GM06990 (cell line): Measurements from ENCODE around the gene TMEM144.

Experiments used
- DNase-seq: peaks from one replicate; pipeline ENCODE4 v3.0.0-alpha.2; 2011; ENCODE audit not compliant: insufficient read length; ENCODE audit errors: extremely low read depth
- H3K27me3 ChIP-seq: replicated peaks from 2 replicates; pipeline ENCODE4 v1.6.0; 2011; ENCODE audit warnings: low read length; ENCODE audit not compliant: control insufficient read depth, insufficient read depth
- H3K36me3 ChIP-seq: 2 replicates; pipeline ENCODE4 v1.5.1; 2011; ENCODE audit warnings: low read length; ENCODE audit not compliant: control insufficient read depth, insufficient read depth
- H3K4me3 ChIP-seq: replicated peaks from 2 replicates; pipeline ENCODE4 v1.5.1; 2011; ENCODE audit warnings: low read depth, mild to moderate bottlenecking, control low read depth, low read length
- TF ChIP-seq, protein P1 (sequence below): IDR thresholded peaks from 2 replicates; pipeline ENCODE4 v1.5.1; 2011; ENCODE audit warnings: low read length, control low read depth, mild to moderate bottlenecking, inconsistent platforms; ENCODE audit not compliant: insufficient read depth, poor library complexity, severe bottlenecking

TMEM144 gene

DNA sequence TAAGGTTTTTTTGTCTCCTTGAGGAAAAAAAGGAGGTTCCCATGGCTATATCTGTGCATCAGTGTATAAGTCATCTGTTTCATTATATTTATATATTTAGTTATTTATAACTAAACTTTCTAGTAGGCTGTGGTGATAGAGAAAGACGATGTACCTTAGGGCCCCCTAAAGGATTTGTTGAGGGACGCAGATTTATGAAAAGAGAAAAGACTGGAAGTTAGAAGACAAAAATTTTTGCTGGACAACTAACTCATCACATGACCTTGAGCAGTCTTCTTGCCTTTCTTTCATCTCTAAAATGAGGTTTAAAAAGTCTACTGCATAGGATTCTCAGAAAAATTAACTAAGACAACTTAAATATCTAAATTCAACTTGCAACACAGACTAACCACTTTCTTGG, 43.6 kb upstream of the TMEM144 start:
- no peak for DNase-seq
- TF ChIP-seq, protein P1, sequence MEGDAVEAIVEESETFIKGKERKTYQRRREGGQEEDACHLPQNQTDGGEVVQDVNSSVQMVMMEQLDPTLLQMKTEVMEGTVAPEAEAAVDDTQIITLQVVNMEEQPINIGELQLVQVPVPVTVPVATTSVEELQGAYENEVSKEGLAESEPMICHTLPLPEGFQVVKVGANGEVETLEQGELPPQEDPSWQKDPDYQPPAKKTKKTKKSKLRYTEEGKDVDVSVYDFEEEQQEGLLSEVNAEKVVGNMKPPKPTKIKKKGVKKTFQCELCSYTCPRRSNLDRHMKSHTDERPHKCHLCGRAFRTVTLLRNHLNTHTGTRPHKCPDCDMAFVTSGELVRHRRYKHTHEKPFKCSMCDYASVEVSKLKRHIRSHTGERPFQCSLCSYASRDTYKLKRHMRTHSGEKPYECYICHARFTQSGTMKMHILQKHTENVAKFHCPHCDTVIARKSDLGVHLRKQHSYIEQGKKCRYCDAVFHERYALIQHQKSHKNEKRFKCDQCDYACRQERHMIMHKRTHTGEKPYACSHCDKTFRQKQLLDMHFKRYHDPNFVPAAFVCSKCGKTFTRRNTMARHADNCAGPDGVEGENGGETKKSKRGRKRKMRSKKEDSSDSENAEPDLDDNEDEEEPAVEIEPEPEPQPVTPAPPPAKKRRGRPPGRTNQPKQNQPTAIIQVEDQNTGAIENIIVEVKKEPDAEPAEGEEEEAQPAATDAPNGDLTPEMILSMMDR = no peak
- H3K36me3 ChIP-seq = no peaks in the 10 kb centered on the region
- H3K4me3 ChIP-seq = no peak overlapping the region
- no peaks in the 10 kb centered on the region for H3K27me3 ChIP-seq

DNA sequence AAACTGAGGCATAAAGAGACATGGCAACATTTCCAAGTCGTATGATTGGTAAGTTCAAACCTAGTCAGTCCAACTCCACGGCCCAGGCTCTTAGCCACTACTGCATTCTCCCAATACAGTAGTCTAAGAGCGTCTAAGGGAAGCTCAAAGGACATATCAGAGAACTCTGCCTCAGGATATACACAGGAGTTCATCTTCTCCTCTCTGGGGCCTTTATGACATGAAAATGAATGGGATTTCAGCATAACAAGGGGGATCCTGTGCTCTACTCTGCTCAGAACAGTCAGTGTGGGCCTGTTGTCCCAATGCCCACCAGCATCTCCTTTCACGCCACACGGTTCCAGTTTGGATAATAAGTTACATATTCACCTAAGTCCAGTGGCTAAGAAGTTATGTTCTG, 41.7 kb upstream of the TMEM144 start:
- Histone ChIP-seq H3K36me3 (no peaks in the 10 kb centered on the region), H3K4me3 (no peak overlapping the region), H3K27me3 (no peaks in the 10 kb centered on the region)
- TF ChIP-seq, protein P1 = no peak
- no peak for DNase-seq

DNA sequence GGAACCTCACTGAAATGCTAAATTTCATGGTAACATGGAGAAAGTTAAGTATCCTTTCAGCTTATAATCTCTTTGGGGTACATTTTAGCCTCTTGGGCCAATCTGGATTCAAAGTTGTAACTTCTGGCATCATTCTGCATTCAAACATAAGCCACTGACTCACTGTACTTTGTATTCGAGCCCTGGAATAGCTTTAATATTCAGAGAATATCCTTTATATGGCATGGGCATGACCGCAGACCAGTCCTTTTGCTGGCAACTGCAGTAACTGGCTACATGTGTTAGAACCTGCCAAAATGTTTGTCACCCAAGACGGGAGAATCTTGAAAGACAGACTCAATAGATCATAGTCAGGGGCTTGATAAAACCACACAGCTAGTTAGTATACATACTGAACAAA, 40.8 kb upstream of the TMEM144 start:
- DNase-seq = no peak
- no peak overlapping the region for H3K4me3 ChIP-seq
- TF ChIP-seq, protein P1 = no peak
- H3K27me3 ChIP-seq = no peaks in the 10 kb centered on the region
- no peaks in the 10 kb centered on the region for H3K36me3 ChIP-seq

DNA sequence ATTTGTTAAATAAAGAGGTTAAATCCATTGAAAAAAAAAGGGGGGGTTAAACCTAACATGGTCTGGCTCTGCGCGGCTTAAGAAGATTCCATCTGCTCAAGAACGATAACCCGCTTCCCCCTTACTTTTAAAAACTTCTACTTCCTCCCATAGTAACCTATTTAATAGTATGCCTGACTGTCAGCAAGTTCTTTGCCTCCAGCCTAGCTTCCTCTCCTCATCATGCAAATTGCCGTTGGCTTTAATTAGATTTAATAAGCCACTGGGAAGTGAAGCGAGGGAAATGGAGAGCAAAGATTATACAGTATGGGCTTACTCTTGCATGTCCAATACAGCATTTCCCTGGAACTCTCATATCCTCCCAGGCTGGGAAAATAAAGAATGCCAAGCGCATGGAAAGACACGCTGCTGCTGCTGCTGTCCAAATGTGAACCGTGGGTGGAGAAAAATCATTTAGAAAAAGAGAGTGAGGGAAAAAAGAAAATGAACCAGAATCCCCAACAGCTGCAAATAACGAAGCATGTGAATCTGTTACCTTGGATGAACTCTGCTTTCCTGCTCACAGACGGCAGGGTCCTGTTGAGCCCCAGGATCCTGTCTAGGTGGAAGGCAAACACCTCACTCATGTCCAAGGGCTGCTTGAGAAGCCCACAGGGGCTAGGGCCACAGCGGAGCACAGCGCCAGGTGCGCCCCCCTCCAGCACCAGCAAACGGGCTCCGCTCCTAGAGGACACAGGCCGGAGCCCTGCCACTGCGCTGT, 40.2 kb upstream of the TMEM144 start:
- no peaks in the 10 kb centered on the region for H3K27me3 ChIP-seq
- H3K36me3 ChIP-seq = no peaks in the 10 kb centered on the region
- TF ChIP-seq, protein P1 = no peak
- 0 out of 2 replicates have a peak overlapping the region, but pooled peaks have one; percentile 2 for H3K4me3 ChIP-seq
- no peak for DNase-seq

DNA sequence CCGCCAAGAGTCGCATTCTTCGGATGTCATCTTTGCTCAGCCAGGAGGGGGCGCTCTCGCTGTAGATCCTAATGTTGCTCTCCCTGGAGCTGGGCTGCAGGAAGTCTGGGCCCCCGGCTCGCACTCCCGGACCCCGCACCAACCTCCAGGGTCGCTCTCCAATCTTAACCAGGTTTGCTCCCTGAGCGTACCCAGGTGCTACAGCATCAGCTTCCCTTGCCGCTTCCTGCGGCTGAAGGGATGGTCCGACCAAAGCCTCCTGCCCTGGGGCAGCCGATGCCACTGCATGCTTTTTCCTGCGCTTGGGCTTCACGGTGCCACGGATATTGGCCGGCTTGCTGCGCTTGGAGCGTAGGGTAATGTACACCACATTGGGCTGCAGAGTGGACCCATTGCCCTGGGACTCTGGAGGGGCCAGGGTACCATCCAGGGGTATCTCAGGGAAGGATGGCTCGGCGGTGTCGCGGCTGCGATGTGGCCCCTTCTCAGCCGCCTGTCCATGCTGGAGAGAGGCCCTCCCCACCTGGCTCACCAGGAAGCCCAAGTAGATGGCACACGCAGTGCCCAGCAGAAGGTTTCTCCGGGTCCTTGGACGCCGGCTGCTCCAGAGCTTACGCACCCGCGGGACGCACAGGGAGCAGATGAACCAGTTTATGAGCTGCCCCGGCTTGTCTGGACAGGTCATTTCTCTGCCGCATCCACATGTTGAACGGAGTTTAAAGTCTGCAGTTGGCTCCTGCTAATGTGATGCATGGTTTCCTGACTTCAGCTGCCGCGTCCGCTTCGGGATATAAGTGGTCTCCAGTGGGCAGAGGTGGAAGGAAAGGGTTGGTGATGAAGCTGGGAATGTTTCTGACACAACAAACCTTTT, 39.4 kb upstream of the TMEM144 start:
- TF ChIP-seq, protein P1 = peak; percentile 55
- peak; percentile 11 for DNase-seq
- H3K4me3 ChIP-seq = peak overlapping the region; percentile 20

More for the DNA sequence above, 39.4 kb upstream of the TMEM144 start:
- no peaks in the 10 kb centered on the region for H3K36me3 ChIP-seq
- H3K27me3 ChIP-seq = no peaks in the 10 kb centered on the region
